ENCODE data around the gene SLC29A3. TPM values are rescaled to one million over a fixed set of nuclear protein-coding genes. Genes with fewer than 3 reads are reported as not detected.

SLC29A3 gene
- total RNA-seq, 1 experiment from 2014 or later = 5.9 TPM

GRCh38 chr10:71371750-71372166 lies 52.7 kb downstream of the SLC29A3 start:
- Histone ChIP-seq H3K27me3 (ENCODE audit: insufficient read depth, low read length) (no peaks in the 10 kb centered on the region), H3K4me3 (replicated peaks in 1 of 2; ENCODE audit: low read depth in 1 of 2, low read length in 2 of 2) (no peak overlapping the region), H3K79me2 (ENCODE audit: insufficient read depth, low read length) (no peaks in the 10 kb centered on the region), H3K9me3 (ENCODE audit: control insufficient read depth in 1 of 2, insufficient read depth in 1 of 2, low read depth in 1 of 2, low read length in 2 of 2) (no peaks in the 10 kb centered on the region), H3K27ac (ENCODE audit: low read depth, low read length) (no peak overlapping the region), H3K9me2 (ENCODE audit: insufficient read depth) (no peaks in the 10 kb centered on the region), H3K4me2 (ENCODE audit: low read length) (no peak overlapping the region), H3K36me3 (ENCODE audit: control insufficient read depth in 1 of 2, insufficient read depth in 2 of 2, low read length in 2 of 2) (no peaks in the 10 kb centered on the region), H4K20me1 (ENCODE audit: insufficient read depth) (no peaks in the 10 kb centered on the region), H3K4me1 (ENCODE audit: control insufficient read depth in 1 of 2, insufficient read depth in 2 of 2, low read length in 2 of 2) (peaks cover 6 to 21% of the 10 kb centered on the region in 2 experiments; a peak in 3 of 4 replicates), H2AFZ (ENCODE audit: low read depth, low read length, poor library complexity, severe bottlenecking) (no peak overlapping the region), H3K9ac (ENCODE audit: low read length) (no peak overlapping the region)
- DNase-seq (ENCODE audit: low read depth, low spot score) (no peak), ATAC-seq (no peak)
- ChIA-PET CTCF (interaction anchor here (3.0 kb wide), 1 partner anchor 52 kb away, joined by 11 read pairs; the partner anchor contains the start of gene SLC29A3), POLR2A (no interaction called here), RAD21 (ENCODE audit: low non-redundant PET in 1 of 2, low total read pairs in 2 of 2, uncharacterized antibody in 2 of 2, unreplicated experiment in 2 of 2) (no interaction called here)
- no TSS peak for BruUV-seq (replicated peaks)
- no peak for TF ChIP-seq JUND (IDR thresholded peaks at IDR 0.05)
- no peak for TF ChIP-seq TCF7L2 (IDR thresholded peaks at IDR 0.05; ENCODE audit: borderline replicate concordance, extremely low read depth, insufficient read depth, insufficient read length)
- TF ChIP-seq ZBTB33 (IDR thresholded peaks at IDR 0.05; ENCODE audit: extremely low read depth, insufficient replicate concordance, low read length) = no peak
- TF ChIP-seq, protein P1, sequence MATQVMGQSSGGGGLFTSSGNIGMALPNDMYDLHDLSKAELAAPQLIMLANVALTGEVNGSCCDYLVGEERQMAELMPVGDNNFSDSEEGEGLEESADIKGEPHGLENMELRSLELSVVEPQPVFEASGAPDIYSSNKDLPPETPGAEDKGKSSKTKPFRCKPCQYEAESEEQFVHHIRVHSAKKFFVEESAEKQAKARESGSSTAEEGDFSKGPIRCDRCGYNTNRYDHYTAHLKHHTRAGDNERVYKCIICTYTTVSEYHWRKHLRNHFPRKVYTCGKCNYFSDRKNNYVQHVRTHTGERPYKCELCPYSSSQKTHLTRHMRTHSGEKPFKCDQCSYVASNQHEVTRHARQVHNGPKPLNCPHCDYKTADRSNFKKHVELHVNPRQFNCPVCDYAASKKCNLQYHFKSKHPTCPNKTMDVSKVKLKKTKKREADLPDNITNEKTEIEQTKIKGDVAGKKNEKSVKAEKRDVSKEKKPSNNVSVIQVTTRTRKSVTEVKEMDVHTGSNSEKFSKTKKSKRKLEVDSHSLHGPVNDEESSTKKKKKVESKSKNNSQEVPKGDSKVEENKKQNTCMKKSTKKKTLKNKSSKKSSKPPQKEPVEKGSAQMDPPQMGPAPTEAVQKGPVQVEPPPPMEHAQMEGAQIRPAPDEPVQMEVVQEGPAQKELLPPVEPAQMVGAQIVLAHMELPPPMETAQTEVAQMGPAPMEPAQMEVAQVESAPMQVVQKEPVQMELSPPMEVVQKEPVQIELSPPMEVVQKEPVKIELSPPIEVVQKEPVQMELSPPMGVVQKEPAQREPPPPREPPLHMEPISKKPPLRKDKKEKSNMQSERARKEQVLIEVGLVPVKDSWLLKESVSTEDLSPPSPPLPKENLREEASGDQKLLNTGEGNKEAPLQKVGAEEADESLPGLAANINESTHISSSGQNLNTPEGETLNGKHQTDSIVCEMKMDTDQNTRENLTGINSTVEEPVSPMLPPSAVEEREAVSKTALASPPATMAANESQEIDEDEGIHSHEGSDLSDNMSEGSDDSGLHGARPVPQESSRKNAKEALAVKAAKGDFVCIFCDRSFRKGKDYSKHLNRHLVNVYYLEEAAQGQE (IDR thresholded peaks at IDR 0.05; ENCODE audit: low read depth) = no peak
- no peak for TF ChIP-seq ZNF274 (IDR thresholded peaks at IDR 0.05; ENCODE audit: low read depth, low read length)
- no peak for TF ChIP-seq FOSL1 (IDR thresholded peaks at IDR 0.05; ENCODE audit: low read depth)
- no peak for TF ChIP-seq POLR2AphosphoS5 (IDR thresholded peaks at IDR 0.05; ENCODE audit: low read depth, low read length)
- no peak for TF ChIP-seq EZH2phosphoT487 (IDR thresholded peaks at IDR 0.05; ENCODE audit: borderline replicate concordance)
- no peak for TF ChIP-seq POLR2A (IDR thresholded peaks at IDR 0.05; ENCODE audit: borderline replicate concordance, extremely low read depth, insufficient read depth, insufficient read length)
- TF ChIP-seq RAD21 (IDR thresholded peaks at IDR 0.05; ENCODE audit: low read depth) = no peak
- TF ChIP-seq CEBPB (IDR thresholded peaks at IDR 0.05; ENCODE audit: low read depth) = no peak
- no peak for TF ChIP-seq ATF3 (IDR thresholded peaks at IDR 0.05)
- no peak for TF ChIP-seq SRF (IDR thresholded peaks at IDR 0.05; ENCODE audit: low read depth)
- no peak for TF ChIP-seq ELF1 (IDR thresholded peaks at IDR 0.05; ENCODE audit: borderline replicate concordance, low read depth)
- no peak for TF ChIP-seq SIN3A (IDR thresholded peaks at IDR 0.05; ENCODE audit: low read depth)
- no peak for TF ChIP-seq SP1 (IDR thresholded peaks at IDR 0.05; ENCODE audit: low read depth)
- TF ChIP-seq MAX (IDR thresholded peaks at IDR 0.05) = no peak
- intact Hi-C loops (cut with micrococcal nuclease) = no loop called here
